Hematopoietic multipotent progenitor cell (in vitro differentiated cells): Measurements from ENCODE around the gene IFI35. TPM values are rescaled to one million over a fixed set of nuclear protein-coding genes. Genes with fewer than 3 reads are reported as not detected.
"Not testable (repeated sequence)": the region's sequence is repeated elsewhere in the genome, so short reads cannot be mapped to it uniquely, and the experiment has no call there.

Experiments used
- DNase-seq, 3 donors: peaks; one replicate each; pipeline ENCODE4 v3.0.0-alpha.2; 2011 to 2015; ENCODE audit warnings: low read depth in 2 of 3, low spot score in 2 of 3
- total RNA-seq: library from RNA; depleted of rRNA; stranded (reverse); fragments of >200 nt; gene quantifications from one replicate; pipeline ENCODE4 v1.2.3, GENCODE V29; 2012

Gene IFI35
- 47.9 TPM for total RNA-seq

- DNase-seq, result peak; percentile 64 to 89 (median 87)
Observed at GRCh38 chr17:43006639-43007551, at the start of gene IFI35. TSS of gene IFI35 (plus strand) at chr17:43006784. CDS start at chr17:43006948, 164 bp downstream.

DNA sequence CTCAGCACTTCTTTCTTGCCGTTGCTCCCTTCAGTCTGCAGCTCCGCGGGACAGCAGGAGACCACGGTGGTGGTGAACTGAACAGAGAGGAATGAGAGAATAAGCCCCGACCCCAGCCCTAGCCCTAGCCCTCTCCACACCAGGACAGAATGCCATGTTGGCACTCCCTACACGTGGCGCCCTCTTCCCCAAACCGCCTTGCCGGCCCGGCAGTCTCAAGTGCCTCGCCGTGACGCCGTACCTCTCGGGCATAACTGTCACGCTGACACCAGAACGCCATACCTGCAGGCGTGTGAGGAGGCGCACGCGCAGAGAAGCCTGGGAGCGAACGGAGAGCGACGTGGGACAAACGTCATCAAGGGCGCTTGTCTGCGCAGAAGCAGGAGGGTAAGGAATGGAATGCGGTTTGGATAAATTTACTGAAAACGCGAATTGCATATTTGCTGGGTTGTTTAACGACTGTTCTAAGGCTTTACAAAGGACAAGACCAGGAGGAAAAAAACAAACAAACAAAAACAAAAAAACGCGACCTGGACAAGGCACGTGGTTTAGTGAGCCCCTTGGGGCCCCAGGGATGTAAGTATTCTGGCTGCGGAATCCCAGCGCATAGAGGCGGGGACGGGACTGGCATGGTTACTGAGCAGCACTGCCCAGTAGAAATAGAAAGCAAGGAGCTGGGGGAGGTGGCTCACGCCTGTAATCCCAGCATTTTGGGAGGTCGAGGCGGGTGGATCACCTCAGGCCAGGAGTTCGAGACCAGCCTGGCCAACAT lies 42.2 kb upstream of the IFI35 start, which contains the start of gene AARSD1:
Gene AARSD1, minus strand, starts transcription at position 294 of the 772 bp plus-strand sequence. Its CDS starts 14 bp downstream, at position 280.
- peak; percentile 83 to 94 (median 93) for DNase-seq

DNA sequence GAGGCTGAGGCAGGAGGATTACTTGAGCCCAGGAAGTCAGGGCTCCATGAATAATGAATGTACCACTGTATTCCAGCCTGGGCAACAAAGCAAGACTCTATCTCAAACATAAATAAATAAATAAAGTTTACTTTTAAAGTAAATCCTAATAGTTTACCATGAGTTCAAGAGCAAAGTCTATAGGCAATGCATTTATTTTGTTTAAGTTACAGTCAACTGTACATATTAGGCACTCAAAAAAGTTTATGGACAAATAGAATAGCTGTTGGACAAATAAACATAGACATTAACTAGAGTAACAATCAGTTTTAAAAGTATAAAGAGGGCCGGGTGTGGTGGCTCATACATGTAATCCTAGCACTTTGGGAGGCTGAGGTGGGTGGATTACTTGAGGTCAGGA lies 38.7 kb upstream of the IFI35 start:
- DNase-seq, result no peak

GRCh38 chr17:42969001-42969581 lies 37.5 kb upstream of the IFI35 start:
- no peak for DNase-seq

GRCh38 chr17:42971589-42971988 lies 35.0 kb upstream of the IFI35 start:
- DNase-seq, result no peak

GRCh38 chr17:42973323-42973722 lies 33.3 kb upstream of the IFI35 start:
- DNase-seq, result not testable (repeated sequence)

GRCh38 chr17:42975265-42975664 lies 31.3 kb upstream of the IFI35 start:
- no peak for DNase-seq

GRCh38 chr17:42975701-42976100 lies 30.9 kb upstream of the IFI35 start:
- DNase-seq, result not testable (repeated sequence)

DNA sequence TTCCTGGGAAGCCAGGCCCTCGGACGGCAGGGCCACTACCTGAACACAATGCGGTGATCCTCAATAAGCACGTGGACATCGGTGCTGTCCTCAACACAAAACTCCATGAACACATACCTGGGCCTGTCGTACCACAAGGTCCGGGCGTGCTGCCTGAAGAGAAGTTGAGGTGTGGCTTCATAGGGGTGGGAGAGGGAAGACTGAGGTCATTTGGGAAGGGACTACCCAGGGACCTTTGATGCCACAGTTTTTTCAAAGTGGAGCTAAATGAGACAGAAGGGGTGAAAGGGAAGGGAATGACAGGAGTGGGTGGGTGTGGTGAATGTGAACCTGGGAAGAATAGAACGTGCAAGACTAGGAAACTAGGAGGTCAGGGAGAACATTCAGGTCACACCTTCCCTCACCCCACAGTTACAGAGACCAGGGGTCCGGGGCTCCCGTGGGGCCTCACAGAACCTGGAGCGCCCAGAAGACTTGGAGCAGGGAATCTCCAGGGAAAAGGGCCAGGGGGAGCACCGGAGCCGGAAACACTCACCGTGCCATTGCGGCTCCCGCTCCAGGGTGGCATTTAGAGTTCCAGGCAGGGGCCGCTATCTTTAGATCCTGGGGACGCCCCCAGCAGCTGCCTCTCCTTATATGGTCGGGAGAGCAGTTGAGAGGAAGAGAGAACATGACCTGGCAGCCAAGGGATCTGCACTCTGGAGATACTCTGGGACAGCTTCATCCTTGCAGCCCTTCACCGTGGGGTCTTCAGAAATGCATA lies 26.9 kb upstream of the IFI35 start, which contains the start of gene PTGES3L:
Gene PTGES3L, minus strand, starts transcription at position 570 of the 763 bp plus-strand sequence. Its CDS starts 27 bp downstream, at position 543.
- DNase-seq, result peak in 2 of 3 donors; percentile 35 to 66

DNA sequence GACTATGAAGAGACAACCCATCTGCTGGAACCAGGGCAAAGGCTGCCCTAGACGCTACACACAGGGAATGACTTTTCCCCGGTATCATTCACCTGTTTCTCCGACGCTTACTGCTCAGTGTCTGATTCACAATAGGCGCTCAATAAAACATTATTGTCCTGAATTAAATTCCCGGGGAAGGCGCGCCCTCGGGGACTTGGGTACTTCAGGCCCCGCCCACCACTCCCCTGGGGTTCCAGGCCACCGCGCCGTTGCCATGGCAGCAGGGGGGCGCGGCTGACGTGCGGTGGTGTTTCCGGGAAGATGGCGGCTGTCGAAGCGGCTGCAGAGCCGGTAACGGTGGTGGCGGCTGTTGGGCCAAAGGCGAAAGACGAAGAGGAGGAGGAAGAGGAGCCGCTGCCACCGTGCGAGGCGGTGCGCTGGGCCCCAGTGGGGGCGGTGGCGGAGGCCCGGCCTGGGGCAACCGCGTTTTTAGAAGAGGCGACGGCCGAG lies 26.3 kb upstream of the IFI35 start, which contains the start of gene RUNDC1:
Gene RUNDC1, plus strand, starts transcription at position 292 of the 492 bp plus-strand sequence. Its CDS starts 12 bp downstream, at position 304.
- DNase-seq, result peak; percentile 79 to 91 (median 87)

DNA sequence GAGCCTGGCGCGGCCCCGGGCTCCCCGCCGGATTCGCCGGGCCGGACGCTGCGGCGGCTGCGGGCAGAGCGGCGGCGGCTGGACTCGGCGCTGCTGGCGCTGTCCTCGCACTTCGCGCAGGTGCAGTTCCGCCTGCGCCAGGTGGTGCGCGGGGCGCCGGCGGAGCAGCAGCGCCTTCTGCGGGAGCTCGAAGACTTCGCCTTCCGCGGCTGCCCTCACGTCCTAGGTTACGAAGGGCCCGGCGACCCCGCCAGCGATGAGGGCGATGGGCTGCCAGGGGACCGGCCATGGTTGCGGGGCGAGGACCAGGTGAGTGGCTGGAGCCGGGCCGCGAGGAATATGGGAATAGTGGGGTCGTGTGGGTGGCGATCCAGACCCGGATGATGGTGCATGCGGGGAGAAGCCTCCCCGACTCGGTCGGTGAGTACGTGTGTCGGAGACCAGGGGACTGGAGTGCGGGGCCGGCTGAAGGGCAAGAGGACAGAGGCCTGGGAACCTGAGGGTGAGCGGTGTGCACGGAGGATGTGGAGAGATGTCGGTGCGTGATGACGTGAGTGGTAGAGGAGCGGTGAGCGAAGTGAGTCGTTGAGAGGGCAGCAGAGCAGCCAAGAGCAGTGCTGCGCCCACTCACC lies 25.7 kb upstream of the IFI35 start:
- peak in 2 of 3 donors; percentile 54 to 68 for DNase-seq

GRCh38 chr17:42982266-42982665 lies 24.3 kb upstream of the IFI35 start:
- DNase-seq, result no peak

DNA sequence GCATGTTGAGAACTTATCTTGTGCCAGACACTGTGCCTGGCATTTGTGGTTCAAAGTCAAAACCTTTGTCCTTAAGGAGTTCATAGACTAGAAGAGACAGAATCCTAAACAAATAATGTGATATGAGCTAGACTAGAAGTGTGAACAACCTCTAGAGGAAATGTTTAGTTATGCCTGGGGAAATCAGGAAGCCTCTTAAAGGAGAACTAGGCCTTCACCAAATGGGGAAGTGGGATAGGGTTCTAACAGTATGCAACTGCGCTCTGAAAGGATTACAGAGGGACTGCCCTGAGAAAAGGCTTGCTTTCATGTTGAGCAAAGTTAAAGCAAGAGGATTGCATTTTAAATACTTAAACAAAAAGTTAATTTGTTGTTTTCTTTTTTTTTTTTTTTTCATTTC lies 21.4 kb upstream of the IFI35 start:
- peak in 2 of 3 donors; percentile 50 to 66 for DNase-seq

- DNase-seq, result no peak
Observed at GRCh38 chr17:42989141-42989540, 17.4 kb upstream of the IFI35 start.

DNA sequence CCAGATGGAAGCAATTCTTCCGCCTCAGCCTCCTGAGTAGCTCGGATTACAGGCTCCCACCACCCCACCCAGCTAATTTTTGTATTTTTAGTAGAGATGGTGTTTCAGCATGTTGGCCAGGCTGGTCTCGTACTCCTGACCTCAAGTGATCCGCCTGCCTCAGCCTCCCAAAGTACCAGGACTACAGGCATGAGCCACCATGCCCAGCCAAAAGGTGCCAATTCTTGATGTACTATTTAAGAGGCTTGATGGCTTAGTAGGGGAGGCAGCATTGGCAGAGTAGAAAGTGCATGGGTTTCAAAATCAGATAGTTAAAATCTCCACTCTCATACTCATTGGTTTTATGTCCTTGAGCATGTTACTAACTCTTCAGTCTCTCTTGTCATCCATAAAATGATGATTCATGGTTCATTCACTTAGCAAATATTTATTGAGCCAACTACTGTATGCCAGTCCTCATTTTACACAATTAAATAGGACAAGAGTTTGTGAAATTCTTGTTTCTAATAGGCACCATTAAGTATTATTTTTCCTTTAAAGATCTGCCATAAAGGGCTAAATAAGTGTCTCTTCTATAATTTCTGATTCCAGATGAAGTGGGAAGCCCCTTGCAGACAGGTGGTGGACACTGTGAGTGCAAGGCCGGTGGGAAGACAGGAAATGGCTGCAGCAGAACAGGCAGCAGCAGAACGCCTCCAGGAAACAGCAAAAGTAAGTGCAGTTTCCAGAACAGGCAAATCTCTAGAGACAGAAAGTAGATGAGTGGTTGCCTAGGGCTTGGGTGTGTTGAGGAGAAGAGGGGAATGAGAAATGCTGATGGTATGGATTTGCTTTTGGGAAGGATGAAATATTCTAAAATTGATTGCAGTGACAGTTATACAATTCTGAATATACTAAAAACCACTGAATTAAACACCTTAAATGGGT lies 16.6 kb upstream of the IFI35 start:
- no peak for DNase-seq

DNA sequence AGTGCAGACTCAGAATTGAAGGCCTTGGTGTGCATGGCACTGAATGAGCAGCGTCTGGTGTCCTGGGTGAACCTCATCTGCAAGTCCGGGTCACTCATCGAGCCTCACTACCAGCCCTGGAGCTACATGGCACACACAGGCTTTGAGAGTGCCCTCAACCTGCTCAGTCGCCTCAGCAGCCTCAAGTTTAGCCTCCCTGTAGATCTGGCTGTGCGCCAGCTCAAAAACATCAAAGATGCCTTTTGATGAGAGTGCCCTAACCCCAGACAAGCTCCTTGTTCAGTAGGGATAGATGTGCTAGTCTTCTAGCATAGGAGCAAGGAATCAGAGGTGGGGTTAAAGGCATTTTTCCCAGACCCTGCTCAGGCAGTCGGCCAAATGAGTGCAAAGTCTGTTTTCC lies 15.1 kb upstream of the IFI35 start:
- no peak for DNase-seq

- no peak for DNase-seq
Observed at GRCh38 chr17:42992872-42993271, 13.7 kb upstream of the IFI35 start.

DNA sequence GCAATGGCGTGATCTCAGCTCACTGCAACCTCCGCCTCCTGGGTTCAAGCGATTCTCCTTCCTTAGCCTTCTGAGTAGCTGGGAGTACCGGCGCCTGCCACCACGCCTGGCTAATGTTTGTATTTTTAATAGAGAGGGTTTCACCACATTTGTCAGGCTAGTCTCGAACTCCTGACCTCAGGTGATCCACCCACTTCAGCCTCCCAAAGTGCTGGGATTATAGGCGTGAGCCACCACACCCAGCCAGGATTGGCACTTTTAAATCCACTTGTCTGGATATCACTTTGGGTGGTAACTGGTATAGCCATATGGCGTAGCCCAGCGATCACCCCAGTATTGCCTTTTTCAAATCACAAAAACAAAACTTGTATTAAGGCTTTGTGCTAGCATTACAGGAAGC lies 12.7 kb upstream of the IFI35 start:
- DNase-seq, result not testable (repeated sequence)
